NCI-H1092 treated with DMSO at 0.1 percent for 48 hours (cell line): Measurements from ENCODE around the gene PLA2G2C.
A peak's percentile ranks its signal among the peaks of the same experiment; 100 is the strongest.
"Not testable (repeated sequence)": the region's sequence is repeated elsewhere in the genome, so short reads cannot be mapped to it uniquely, and the experiment has no call there.

ENCODE experiments used
- DNase-seq: peaks from one replicate; lab custom pipeline; 2025; lab: John Stamatoyannopoulos, UW

PLA2G2C gene

GRCh38 chr1:20185834-20186782, at the start of gene PLA2G2C, which contains the start of gene UBXN10:
TSS of gene PLA2G2C (minus strand) at chr1:20186518. CDS start at chr1:20177363, 9,155 bp downstream.
TSS of gene UBXN10 (plus strand) at chr1:20186096. CDS start at chr1:20190562, 4,466 bp downstream.
- peak; percentile 43 for DNase-seq

- DNase-seq, result no peak
Measured at GRCh38 chr1:20234788-20235535, 48.6 kb upstream of the PLA2G2C start.

GRCh38 chr1:20233866-20234265, 47.5 kb upstream of the PLA2G2C start:
- DNase-seq, result peak; percentile 77

- DNase-seq, result peak; percentile 61
Measured at GRCh38 chr1:20233394-20233793, 47.1 kb upstream of the PLA2G2C start.

- DNase-seq, result not testable (repeated sequence)
Measured at GRCh38 chr1:20232564-20232963, 46.2 kb upstream of the PLA2G2C start.

- DNase-seq, result no peak
Measured at GRCh38 chr1:20229171-20229570, 42.9 kb upstream of the PLA2G2C start.

GRCh38 chr1:20228314-20228825, 42.1 kb upstream of the PLA2G2C start:
- no peak for DNase-seq

GRCh38 chr1:20227704-20228103, 41.4 kb upstream of the PLA2G2C start:
- no peak for DNase-seq

- DNase-seq, result no peak
Measured at GRCh38 chr1:20224546-20224945, 38.2 kb upstream of the PLA2G2C start.

- DNase-seq, result peak; percentile 76
Measured at GRCh38 chr1:20223551-20224419, 37.5 kb upstream of the PLA2G2C start.

GRCh38 chr1:20223106-20223505, 36.8 kb upstream of the PLA2G2C start:
- no peak for DNase-seq

GRCh38 chr1:20220036-20220435, 33.7 kb upstream of the PLA2G2C start:
- peak; percentile 81 for DNase-seq

GRCh38 chr1:20219053-20219452, 32.7 kb upstream of the PLA2G2C start:
- not testable (repeated sequence) for DNase-seq

GRCh38 chr1:20216574-20216973, 30.3 kb upstream of the PLA2G2C start:
- DNase-seq, result peak; percentile 33

- no peak for DNase-seq
Measured at GRCh38 chr1:20215716-20216115, 29.4 kb upstream of the PLA2G2C start.

- peak; percentile 93 for DNase-seq
Measured at GRCh38 chr1:20212685-20213331, 26.5 kb upstream of the PLA2G2C start.

- DNase-seq, result no peak
Measured at GRCh38 chr1:20212085-20212684, 25.9 kb upstream of the PLA2G2C start.

GRCh38 chr1:20211511-20211931, 25.2 kb upstream of the PLA2G2C start:
- DNase-seq, result no peak

- no peak for DNase-seq
Measured at GRCh38 chr1:20210736-20211460, 24.6 kb upstream of the PLA2G2C start.

- DNase-seq, result no peak
Measured at GRCh38 chr1:20209471-20209870, 23.2 kb upstream of the PLA2G2C start.
